GM12878 (cell line): Measurements from ENCODE around the gene CLK2. TPM values are rescaled to one million over a fixed set of nuclear protein-coding genes. Genes with fewer than 3 reads are reported as not detected.

Experiments
- ATF7 ChIP-seq: fragments of 450-650 bp; IDR thresholded peaks from 2 replicates; pipeline ENCODE4 v1.6.1; 2016; ENCODE audit warnings: low read depth, mild to moderate bottlenecking
- BCL11A ChIP-seq: IDR thresholded peaks from 2 replicates; pipeline ENCODE4 v1.6.1; 2011; ENCODE audit warnings: low read depth, low read length
- BRCA1 ChIP-seq: IDR thresholded peaks from 2 replicates; pipeline ENCODE4 v1.6.1; 2011; ENCODE audit warnings: low read depth, low read length, improper control_type of control experiment
- FOXM1 ChIP-seq: IDR thresholded peaks from 2 replicates; pipeline ENCODE4 v1.6.1; 2012; ENCODE audit warnings: low read depth, mild to moderate bottlenecking, inconsistent platforms, low read length, moderate library complexity
- IKZF1 ChIP-seq: fragments of 450-650 bp; conservative IDR thresholded peaks from 2 replicates; pipeline ENCODE4 v1.6.1; 2017; ENCODE audit warnings: antibody characterized with exemption, mild to moderate bottlenecking
- NR2C2 ChIP-seq: IDR thresholded peaks from 2 replicates; pipeline ENCODE4 v1.6.1; 2011; ENCODE audit warnings: borderline replicate concordance, low read depth; ENCODE audit not compliant: control insufficient read depth, insufficient read length
- PBX3 ChIP-seq: IDR thresholded peaks from 2 replicates; pipeline ENCODE4 v1.6.1; 2011; ENCODE audit warnings: mild to moderate bottlenecking, low read depth, low read length, moderate library complexity; ENCODE audit not compliant: insufficient replicate concordance
- RB1 ChIP-seq: fragments of 450-650 bp; formaldehyde crosslinking; IDR thresholded peaks from 2 replicates; pipeline ENCODE4 v1.6.1; 2017; ENCODE audit warnings: mild to moderate bottlenecking, borderline replicate concordance
- RELB ChIP-seq: fragments of 450-650 bp; IDR thresholded peaks from 2 replicates; pipeline ENCODE4 v1.6.1; 2017; ENCODE audit warnings: low read depth, mild to moderate bottlenecking, moderate library complexity
- RFX5 ChIP-seq: IDR thresholded peaks from 2 replicates; pipeline ENCODE4 v1.6.1; 2011; ENCODE audit warnings: low read depth, low read length, improper control_type of control experiment
- SIX5 ChIP-seq: IDR thresholded peaks from 2 replicates; pipeline ENCODE4 v1.6.1; 2011; ENCODE audit warnings: mild to moderate bottlenecking, low read depth, low read length, moderate library complexity; ENCODE audit not compliant: severe bottlenecking
- SMAD5 ChIP-seq: IDR thresholded peaks from 2 replicates; pipeline ENCODE4 v1.6.1; 2016; ENCODE audit warnings: antibody characterized with exemption, low read depth
- TCF3 ChIP-seq: IDR thresholded peaks from 2 replicates; pipeline ENCODE4 v1.6.1; 2012; ENCODE audit warnings: low read depth, mild to moderate bottlenecking, low read length, borderline replicate concordance; ENCODE audit not compliant: insufficient read depth
- USF1 ChIP-seq: IDR thresholded peaks from 2 replicates; pipeline ENCODE4 v1.6.1; 2011; ENCODE audit warnings: borderline replicate concordance, low read depth, mild to moderate bottlenecking, moderate library complexity, mixed read lengths, low read length; ENCODE audit not compliant: insufficient read depth; ENCODE audit errors: extremely low read length
- ZBTB11 ChIP-seq: fragments of 450-650 bp; formaldehyde crosslinking; IDR thresholded peaks from 2 replicates; pipeline ENCODE4 v1.5.0; 2022; ENCODE audit warnings: mild to moderate bottlenecking, missing genetic modification characterization
- ZNF24 ChIP-seq: fragments of 450-650 bp; IDR thresholded peaks from 2 replicates; pipeline ENCODE4 v1.6.1; 2017; ENCODE audit warnings: antibody characterized with exemption, mild to moderate bottlenecking
- ZNF687 ChIP-seq: fragments of 450-650 bp; IDR thresholded peaks from 2 replicates; pipeline ENCODE4 v1.6.1; 2017; ENCODE audit warnings: mild to moderate bottlenecking, moderate library complexity
- polyA plus RNA-seq, 11 experiments: library from polyadenylated mRNA; depleted of rRNA in 4 of 11; unstranded in 6 of 11; stranded (reverse) in 5 of 11; fragments of >200 nt; fragmentation: Nextera tagmentation in 4 of 11; fragmentation: Illumina TruSeq in 1 of 11; extraction: Ambion mirVana in 4 of 11; extraction: Trizol in 1 of 11; gene quantifications; 1 replicate in 1 of 11; 2 replicates in 10 of 11; pipeline versions ENCODE4 v1.2.1 to v1.2.3, GENCODE V29; 2011 to 2016; ENCODE audit warnings: inconsistent platforms in 2 of 11, missing spikeins in 2 of 11, low read depth in 1 of 11
- total RNA-seq, 4 experiments: library from RNA; depleted of rRNA in 3 of 4; stranded (reverse); fragments of >200 nt in 3 of 4; fragmentation: Illumina TruSeq in 1 of 4; extraction: Trizol in 1 of 4; gene quantifications; 2 replicates each; pipeline versions ENCODE4 v1.2.1 to v1.2.3, GENCODE V29; 2013 to 2021

The CLK2 gene
- total and polyA plus RNA-seq, 10 of the 15 experiments (the other 5 are each of a cell fraction or from before 2014, with no cell fraction given): 11.1 to 83.7 (median 36.7) TPM

GRCh38 chr1:155261852-155262673 is 11.2 kb downstream of the CLK2 start, which contains the start of gene SCAMP3 (continued):
- TF ChIP-seq RELB (peak; percentile 71), RFX5 (no peak), ZBTB11 (no peak), BRCA1 (peak; percentile 71), ATF7 (peak; percentile 43; the same call in 1 of the 2 replicates), BCL11A (no peak), RB1 (peak; percentile 19; the same call in 1 of the 2 replicates), USF1 (peak; percentile 91), NR2C2 (no peak), SMAD5 (peak; percentile 56; the same call in 1 of the 2 replicates), ZNF687 (peak; percentile 67), IKZF1 (peak; percentile 94), TCF3 (peak; percentile 75; the same call in 1 of the 2 replicates), SIX5 (peak; percentile 96), ZNF24 (no peak; the same call in 1 of the 2 replicates), PBX3 (no peak), FOXM1 (peak; percentile 53)
